OCI-LY7 (cell line): ENCODE measurements around the gene SNHG17.
"Not testable (repeated sequence)": the region's sequence is repeated elsewhere in the genome, so short reads cannot be mapped to it uniquely, and the experiment has no call there.

Source experiments
- EZH2phosphoT487 ChIP-seq: fragments of 200-600 bp; sonication (generic); IDR thresholded peaks from 2 replicates; pipeline ENCODE4 v1.6.1; 2018; ENCODE audit warnings: low read depth, borderline replicate concordance, mild to moderate bottlenecking, mixed run types, antibody characterized with exemption, low read length, moderate library complexity, mixed read lengths
- TF ChIP-seq, protein P1 (sequence below): fragments of 200-600 bp; sonication (generic); conservative IDR thresholded peaks from 2 replicates; pipeline ENCODE4 v1.5.1; 2014; ENCODE audit warnings: mild to moderate bottlenecking, antibody characterized with exemption, low read length, moderate library complexity, mixed read lengths

DNA sequence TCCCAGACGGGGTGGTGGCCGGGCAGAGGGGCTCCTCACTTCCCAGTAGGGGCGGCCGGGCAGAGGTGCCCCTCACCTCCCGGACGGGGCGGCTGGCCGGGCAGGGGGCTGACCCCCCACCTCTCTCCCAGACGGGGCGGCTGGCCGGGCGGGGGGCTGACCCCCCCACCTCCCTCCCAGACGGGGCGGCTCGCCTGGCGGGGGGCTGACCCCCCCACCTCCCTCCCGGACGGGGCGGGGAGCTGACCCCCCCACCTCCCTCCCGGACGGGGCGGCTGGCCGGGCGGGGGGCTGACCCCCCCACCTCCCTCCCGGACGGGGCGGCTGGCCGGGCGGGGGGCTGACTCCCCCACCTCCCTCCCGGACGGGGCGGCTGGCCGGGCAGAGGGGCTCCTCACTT lies 26.0 kb upstream of the SNHG17 start:
- TF ChIP-seq, protein P1, sequence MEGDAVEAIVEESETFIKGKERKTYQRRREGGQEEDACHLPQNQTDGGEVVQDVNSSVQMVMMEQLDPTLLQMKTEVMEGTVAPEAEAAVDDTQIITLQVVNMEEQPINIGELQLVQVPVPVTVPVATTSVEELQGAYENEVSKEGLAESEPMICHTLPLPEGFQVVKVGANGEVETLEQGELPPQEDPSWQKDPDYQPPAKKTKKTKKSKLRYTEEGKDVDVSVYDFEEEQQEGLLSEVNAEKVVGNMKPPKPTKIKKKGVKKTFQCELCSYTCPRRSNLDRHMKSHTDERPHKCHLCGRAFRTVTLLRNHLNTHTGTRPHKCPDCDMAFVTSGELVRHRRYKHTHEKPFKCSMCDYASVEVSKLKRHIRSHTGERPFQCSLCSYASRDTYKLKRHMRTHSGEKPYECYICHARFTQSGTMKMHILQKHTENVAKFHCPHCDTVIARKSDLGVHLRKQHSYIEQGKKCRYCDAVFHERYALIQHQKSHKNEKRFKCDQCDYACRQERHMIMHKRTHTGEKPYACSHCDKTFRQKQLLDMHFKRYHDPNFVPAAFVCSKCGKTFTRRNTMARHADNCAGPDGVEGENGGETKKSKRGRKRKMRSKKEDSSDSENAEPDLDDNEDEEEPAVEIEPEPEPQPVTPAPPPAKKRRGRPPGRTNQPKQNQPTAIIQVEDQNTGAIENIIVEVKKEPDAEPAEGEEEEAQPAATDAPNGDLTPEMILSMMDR = not testable (repeated sequence)
- not testable (repeated sequence) for TF ChIP-seq EZH2phosphoT487
